Inflammatory macrophage treated with lipopolysaccharide for 4 hours (primary cell): Measurements from ENCODE around the gene TFR2.

Experiments used
- DNase-seq: peaks from one replicate; pipeline ENCODE4 v3.0.0-alpha.2; 2020

Gene TFR2

DNA sequence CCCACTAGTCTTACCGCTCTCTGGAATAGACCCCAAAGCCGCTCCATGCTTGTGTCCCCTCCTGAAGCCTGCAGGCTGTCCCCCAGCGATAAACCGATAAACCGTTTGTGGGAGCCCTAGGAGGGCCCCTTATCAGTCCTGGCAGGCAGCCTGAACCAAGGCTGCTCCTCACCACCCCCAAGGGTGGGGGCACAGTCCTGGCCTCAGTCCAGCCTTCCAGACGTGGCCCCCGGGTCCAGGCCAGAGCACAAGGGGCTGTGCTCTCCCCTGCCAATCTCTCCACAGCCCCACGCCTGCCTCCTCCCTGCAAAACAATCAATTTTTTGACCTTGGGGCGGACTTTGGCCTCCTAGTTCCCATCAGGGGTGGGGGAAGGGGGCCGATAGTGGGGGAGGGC, at the start of gene TFR2:
TFR2 (minus strand) TSS at position 90 of the 397 bp plus-strand sequence; CDS start at position 47, 43 bp downstream.
- no peak for DNase-seq

DNA sequence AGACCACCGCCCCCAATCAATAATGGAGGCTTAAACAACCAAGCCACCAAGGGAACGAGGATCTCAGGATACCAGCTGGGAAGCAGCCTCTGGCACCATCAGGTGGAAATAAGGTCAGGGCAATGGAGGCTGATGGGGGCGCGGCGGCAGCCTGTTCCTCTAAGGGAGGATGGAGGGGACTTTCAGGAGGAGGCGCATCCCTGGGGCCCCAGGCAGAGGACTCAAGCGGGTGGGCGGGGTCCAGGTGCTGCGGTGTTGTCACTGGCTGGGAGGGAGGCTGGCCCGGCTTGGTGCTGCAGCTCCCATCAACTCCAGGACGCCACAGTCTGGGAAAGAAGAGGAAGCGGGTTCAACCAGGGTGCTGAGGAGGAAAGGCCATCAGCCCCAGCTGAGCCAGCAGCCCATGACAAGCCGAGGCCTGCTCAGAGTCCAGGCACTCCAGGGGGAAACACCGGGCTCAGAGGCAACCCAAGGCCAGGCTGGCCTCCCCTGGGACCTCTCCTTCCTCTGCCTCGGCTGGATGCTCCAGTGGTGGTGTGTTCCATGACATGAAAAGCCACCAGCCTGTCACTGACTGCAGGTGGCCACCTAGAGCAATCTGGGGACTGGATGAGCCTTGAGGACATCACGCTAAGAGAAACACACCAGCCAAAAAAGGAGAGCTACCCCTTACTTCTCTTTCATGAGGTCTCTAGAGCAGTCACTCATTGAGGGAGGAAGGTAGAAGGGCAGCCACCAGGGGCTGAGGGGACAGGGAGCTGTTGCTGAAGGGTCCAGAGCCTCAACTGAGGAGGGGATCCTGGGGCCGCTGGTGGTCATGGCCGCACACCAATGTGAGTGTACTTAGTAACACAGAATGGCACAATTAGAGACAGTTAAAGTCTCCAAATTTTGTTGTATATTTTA, 48.1 kb upstream of the TFR2 start:
- no peak for DNase-seq

DNA sequence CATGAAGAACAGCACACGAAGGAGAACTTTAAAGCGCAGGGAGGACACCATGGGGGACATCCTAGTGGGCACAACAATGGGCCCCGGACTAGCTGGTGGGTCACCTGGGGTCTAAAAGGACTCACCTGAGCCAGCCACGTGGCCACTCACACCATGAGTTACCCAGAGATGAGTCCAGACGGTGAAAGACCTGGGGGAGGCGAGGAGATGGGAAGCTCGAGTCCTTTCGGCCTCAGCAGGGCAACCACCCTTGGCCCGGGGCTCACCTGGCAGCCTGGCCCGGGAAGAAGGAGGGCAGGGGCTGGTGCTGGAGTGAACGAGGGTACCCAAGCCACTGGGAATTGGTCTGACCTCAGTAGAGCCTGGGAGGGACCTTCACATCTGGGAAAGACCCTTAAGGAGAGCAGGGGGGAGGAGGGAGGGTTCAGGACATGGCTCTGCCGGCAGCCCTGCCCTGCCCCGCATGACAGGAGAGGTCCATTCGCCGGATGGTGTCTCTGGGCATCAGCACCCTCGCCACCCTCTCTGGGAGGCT, 47.0 kb upstream of the TFR2 start:
- no peak for DNase-seq

DNA sequence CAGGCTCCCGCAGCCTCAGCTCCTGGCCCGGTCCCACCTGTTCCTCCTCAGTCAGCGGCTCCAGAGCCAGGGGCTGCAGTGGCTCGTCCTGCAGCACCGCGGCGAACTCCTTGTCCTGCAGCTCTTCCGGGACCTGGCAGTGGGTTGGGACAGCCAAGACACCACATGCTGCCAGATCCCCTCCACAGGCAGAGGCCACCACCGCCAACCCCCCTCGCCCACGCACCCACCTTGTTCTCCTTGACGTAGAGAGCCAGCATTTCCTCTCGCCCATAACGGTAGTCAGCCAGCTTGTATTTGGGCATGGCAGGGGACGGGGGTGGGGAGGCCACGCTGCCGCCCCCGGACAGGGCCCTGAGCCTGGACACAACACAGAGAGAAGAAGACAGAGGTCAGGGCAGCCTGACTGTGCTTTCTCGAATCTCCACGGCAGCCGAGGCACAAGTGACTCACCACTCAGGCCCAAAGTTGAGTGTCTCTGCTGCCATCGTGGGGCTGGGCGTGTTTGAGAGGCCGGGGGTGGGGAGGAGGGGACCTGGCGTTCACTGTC, 46.5 kb upstream of the TFR2 start:
- no peak for DNase-seq

DNA sequence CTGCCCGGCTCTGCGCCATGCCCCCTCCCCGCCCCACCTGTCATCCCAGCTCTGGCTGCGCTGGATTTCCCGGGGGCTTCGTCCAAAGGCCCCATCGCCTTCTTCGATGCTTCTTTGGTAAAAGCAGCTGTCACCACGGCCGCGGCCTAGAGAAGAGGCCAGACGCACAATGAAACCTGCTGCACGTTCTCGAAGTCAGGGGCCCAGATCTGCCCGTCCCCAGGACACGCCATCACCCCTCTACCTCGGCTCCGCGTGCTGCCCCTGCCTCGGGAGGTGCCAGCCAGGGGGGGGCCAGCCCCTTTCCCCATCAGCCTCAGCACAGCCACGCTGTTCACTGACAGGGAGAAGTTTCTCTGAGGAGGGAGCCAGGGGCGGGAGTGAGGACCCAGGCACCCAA, 45.9 kb upstream of the TFR2 start:
- DNase-seq, result no peak

DNA sequence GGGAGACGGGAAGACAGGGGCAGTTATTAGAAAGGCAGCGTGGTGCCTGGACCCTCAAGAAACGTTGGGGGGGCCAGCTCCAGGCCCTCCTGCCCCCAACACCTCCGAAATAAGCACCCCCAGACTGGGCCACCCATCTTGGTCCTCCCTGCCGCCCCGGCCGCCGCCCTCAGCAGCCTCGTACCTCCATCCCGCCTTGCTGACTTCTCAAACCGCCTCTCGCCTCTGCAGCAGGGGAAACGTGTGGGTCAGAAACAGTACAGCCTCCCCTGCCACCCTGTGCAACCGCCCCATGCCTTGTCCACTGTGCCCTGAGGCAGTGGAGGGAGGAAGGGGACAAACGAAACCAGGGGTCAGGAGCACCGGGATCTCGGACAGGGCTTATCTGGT, 45.5 kb upstream of the TFR2 start:
- DNase-seq, result no peak

DNA sequence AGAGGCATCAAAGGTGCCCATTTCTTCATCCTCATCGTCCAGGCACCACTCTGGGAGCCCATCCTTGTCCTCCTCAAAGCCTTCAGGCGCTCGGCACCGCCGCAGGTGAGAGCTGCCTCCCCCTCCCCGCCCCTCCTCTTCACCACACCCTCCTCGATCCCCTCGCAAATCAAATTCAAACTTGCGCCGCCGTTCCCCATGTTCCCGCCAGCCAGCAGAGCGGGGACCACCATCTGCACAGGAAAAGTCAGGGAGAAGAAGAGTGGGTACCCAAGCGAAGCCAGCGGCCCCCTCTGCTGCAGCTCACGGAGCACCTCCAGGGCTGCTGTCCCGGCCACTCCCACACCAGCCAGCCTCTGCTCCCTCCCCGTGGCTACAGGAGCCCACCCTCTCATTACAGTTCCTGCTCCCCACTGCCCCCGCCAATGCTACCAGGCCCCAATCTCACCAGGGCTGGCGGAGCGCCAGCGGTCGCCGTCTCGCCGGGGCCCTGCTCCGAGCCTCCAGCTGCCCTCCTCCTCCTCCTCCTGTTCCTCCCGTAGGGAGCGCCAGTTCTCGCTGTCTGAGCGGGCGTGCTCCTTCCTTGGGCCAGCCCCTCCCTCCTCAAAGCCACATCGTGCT, 45.0 kb upstream of the TFR2 start:
- no peak for DNase-seq

DNA sequence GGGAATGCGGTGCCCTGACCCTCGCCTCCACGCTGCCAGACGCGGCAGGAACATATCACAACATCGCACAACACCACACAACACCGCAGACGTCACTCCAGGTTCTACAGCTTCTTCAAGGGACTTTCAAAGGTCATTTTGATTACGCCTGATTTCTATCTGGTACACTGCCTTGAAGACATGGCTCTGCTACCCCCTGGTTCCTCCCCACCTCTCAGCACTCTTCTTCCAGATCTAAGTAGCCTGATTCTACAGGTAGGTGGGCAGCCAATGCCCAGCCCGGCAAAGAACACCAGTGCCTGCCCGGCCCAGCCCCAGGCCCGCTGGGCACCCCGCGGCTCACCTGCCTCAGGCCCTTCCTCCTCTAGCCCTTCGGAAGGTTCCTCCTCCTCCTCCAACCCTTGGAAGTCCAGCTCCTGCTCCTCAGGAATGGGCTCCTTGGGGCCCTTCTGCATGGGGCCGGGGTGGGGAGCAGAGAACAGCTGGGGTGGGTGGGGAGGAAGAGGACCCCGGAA, 44.3 kb upstream of the TFR2 start:
- DNase-seq, result no peak

DNA sequence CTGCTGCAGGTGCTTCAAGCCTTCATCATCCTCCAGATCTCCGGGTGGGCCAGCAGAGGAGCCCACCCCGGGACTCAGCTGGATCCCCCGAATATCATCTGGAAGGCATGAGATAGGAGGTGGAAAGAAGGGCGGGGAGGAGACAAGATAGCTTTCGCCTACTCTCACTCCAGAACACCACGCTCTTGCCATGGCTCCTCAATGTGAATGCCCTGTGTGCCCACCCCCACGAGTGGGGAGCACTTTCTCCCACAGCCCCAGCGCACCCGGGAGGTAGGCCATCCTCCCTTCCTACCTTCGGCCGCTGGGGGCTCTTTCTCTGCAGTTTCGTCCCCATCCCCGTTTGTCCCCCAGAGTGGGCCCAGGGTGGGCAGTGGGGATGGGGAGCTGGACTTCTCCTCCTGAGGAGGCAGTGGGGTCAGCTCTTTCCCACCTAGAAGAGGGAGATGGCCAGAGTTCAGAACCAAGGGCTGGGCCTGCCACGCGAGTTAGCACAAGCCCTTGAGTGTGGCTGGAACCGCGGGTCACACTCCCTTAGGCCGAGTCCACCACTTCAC, 43.8 kb upstream of the TFR2 start:
- DNase-seq, result no peak

DNA sequence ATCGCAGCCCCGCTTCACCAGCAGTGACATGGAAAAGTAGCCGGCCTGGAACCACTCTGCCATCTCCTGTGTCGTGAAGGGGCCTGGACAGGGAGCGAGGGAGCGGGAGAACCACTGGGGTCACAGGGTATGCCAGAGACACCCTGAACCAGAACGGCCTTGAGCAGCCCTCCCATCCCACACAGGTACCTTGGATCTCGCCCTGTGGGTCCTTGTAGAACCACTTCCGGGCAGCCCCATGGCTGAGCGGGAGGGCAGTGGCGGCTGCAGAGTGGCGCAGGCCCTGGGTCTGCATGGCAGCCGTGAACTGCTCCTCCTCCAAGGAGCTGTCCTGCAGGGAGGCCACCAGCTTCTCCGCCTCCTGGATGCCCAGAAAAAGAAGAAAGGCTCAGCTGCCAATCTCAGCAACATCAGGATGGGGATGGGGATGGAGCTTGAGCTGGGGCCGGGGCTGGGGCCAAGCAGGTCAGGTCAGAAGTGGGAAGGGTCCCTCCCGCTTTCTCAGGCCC, 43.2 kb upstream of the TFR2 start:
- no peak for DNase-seq

DNA sequence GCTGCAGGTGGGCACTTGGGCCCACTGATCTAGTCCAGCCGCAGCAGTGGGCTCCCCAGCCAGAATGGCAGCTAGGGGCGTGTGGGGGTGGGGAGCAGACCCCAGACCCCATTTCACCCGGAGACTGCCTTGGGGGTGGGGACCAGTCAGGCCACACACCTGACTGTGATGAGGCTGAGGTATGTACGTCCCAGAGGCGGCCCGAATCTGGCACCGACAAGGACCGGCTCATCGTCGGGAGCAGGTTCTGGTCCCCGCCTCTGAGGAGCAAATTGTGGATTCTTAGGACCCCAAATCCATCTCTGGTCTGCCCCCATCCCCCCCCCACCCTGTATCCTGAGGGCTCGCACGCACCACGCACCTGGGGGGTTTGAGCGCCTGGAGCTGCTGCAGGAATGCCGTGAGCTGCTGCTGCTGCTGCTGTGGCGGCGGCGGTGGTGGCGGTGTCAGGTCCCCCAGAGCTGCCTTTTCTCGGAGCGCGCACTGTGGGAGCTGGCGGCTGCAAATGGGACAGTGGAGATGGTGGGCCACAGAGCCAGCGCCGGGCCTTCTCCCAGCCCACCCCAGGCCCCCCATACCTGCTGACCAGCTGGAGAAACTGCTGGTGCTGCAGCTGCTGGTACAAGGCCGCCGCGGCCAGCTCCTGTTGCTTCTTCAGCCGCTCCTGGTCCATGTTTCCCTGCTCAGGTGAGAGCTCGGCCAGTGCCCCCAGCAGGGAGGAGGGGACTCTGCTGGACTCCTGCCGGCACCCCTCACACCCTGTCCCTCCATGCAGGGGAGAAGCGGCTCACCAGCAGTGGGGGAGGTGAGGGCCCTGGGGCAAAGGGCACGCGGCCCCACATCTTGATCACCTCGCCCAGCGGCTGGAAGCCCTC, 42.5 kb upstream of the TFR2 start:
- DNase-seq, result no peak

DNA sequence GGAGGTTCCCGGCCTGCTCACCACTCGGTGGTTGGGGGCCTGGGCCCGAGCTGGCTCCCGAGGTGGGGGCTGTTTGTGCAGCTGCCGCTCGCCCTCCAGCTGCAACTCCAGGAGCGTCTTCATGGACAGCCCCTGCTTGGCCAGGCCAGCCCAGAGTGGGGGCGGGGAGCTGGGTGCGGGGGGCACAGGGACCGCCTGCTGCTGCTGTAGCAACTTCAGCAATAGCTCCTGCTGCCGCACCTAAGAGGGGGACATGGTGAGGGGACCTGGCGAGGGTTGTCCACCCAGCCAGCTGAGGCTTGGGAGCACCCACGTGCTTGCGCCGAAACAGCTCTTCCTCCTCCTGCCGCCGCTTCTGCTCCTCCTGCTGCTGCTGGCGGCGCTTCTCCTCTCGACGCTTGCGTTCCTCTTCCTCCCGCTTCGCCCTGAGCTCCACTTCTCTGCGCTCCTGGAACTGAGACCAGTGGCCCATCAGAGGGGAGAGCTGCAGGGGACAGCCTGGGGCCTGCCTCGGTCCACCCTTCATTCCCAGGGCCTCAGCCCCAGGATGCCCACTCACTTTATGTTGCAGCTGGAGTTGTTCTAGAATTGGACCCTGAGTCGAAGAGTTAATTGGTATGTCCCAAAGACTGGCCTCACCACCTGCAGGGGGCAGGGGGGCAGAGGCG, 41.8 kb upstream of the TFR2 start:
- no peak for DNase-seq

DNA sequence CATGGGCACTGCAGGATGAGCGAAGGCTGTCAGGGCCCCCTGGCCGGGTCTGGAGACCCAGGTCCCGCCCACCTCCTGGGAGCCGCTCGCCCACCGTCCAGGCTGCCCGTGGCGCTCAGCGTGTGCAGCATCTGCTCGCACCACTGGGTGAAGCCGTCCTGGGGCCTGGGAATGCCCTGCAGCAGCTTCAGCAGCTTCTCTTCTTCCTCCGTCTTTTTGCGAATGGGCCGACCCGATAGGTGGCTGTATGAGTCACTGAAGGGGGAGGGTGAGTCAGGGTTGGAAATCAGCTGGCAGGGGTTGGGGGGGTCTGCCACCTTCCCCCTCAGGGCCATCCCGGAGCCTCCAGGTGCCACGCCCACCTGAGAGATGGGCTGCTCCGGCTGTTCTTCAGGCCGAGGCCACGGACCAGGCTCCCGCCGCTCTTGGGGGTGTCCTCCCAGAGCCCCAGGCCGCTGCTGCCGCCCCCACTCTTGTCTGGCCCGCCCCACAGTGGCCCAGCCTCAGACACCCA, 40.9 kb upstream of the TFR2 start:
- no peak for DNase-seq

DNA sequence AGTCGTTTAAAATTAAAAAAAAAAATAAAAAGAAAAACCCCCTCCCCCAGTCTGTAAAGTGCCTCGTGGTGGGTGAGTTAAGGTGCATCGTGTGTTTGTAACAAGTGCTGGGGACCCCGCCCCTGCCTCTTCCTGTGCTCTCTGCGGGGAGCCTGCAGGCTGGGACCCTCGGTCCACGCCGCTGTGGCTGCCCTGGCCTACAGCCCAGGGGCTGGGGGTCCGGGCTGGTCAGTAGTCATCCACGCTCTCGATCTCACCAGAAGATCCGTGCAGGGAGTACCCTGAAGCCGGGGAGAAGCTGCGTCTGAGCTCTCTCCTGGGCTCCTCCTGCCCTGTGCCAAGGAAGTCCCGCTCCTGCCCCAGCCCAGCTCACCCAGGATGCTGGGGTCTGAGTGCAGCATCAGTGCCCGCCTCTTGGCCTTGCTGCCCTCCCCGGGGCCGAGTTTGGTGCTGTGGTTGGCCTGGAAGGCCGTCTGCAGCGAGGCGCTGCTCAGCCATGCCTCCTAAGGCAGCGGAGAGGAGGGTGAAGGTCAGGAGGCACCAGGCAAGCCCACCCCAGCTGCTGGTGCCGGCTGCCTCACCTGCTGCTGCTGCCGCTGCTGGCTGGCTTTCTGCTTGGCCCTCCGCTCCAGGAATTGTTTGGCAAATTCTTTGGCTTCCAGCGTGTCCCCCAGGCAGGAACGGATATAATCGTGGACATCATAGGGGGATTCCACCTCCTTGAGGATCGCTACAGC, 40.3 kb upstream of the TFR2 start:
- DNase-seq, result no peak

DNA sequence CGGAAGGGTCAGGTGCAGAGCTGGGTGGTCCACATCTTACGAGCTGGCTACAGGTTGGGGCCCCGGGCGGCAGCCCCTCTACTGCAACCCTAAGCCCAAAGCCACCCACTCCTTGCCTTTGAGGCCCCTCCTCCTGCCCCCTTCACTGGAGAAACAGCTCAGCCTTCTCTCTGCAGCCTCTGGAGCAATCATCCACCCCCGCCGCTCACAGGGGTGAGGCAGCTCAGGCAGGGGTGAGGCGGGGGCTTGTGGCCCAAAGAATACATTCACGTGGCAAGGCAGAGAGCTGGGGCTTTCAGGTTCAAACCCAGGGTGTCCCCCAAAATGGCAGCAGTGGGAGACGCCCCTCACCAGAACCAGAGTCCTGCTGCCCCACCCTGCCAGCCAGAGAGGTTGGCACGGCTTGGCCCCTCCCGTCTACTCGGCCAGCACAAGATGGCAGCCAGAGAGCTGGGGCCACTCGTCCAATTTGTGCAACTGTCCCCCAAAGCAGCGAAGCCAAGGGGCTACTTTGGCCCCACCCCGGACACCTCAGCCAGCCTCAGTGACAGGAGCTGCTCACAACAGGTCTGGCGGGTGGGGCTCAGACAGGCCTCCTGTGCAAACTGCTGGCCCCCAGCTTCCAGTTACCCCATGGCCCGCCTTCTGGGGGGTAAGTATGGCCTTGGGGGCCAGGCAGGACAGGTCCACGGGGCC, 39.4 kb upstream of the TFR2 start:
- DNase-seq, result no peak

DNA sequence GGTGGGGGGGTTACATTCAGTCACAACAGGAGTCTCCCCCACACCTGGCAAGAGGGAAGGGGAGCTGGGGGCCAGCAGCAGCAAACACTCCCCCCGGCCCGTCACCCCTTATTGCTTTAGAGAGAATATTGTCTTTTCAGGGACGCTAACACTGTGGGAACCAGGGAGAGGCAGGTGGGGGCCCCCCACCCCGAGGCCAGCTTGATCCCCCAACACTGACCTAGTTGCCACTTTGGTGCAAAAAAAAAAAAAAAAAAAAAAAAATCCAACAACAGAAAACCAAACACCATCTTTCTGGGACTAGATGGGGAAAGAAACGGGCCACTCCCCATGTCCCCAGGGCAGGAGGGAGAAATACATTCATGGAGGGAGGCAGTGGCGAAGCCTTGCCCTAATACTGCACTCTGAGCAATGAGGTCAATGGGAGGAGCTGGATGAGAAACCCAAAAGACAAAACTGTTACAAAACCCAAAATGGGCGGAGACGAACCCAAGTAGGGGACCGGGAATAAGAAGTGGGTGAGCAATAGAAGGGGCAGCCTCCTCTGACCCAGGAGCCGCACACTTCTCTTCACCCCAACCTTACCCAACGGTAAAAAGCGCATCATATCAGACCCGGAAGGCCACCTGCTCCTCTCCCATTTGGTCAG, 38.7 kb upstream of the TFR2 start:
- DNase-seq, result peak; percentile 63

DNA sequence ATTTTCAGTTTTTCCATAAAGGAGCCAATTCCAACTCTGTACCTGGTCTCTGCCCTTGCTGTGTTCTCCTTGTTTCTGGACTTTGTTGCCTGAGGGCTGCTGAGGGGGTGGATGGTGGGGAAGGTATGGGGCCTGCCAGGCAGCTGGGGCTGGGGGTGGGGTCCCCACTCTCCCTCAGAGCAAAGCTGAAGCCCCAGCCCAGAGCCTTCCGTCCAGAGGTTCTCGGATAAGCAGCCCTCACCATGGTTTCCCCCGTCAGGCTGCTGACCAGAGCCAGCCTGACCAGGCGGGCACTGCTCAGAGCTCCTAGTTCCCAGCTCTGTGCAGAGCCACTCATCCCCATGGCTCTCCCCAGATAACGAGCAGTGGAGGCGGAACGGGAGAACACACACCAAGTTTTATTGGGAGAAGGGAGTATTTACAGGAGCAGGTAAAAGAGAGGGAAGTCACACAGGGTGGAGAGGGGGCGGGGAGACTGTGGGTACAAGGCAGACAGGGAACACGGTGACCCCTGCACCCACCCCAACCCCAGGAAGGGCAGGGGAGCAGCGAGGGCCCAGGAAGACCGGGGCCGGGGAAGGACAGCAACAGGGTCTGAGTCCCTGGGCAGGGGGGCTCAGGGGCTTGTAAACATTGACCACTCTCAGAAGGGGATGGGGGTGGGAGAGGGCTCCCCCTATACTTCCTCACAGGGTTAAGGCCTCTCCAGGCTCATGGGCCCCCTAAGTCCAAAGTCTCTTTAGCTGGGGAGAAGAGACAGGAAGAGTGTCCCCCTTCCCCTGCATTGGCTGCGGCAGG, 38.0 kb upstream of the TFR2 start:
- DNase-seq, result no peak

DNA sequence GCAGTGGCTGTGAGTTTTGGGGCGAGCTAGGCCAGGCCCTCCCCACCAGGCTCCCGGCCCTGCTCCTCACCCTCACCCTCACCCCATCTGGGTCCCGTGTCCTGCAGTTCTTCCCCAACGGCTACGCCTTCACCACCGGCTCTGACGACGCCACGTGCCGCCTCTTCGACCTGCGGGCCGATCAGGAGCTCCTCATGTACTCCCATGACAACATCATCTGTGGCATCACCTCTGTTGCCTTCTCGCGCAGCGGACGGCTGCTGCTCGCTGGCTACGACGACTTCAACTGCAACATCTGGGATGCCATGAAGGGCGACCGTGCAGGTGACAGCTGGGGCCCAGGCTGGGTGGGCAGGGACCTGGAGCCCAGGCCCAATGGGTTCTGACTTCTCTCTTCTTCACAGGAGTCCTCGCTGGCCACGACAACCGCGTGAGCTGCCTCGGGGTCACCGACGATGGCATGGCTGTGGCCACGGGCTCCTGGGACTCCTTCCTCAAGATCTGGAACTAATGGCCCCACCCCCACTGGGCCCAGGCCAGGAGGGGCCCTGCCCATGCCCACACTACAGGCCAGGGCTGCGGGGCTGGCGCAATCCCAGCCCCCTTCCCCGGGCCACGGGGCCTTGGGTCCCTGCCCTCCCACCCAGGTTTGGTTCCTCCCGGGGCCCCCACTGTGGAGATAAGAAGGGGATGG, 37.1 kb upstream of the TFR2 start:
- no peak for DNase-seq
